Inflammatory macrophage treated with lipopolysaccharide for 1 hour (primary cell): ENCODE data around the gene BANK1.

ENCODE experiments used
- DNase-seq, 2 donors: peaks; one replicate each; pipeline ENCODE4 v3.0.0-alpha.2; 2020 to 2022

Gene BANK1

DNA sequence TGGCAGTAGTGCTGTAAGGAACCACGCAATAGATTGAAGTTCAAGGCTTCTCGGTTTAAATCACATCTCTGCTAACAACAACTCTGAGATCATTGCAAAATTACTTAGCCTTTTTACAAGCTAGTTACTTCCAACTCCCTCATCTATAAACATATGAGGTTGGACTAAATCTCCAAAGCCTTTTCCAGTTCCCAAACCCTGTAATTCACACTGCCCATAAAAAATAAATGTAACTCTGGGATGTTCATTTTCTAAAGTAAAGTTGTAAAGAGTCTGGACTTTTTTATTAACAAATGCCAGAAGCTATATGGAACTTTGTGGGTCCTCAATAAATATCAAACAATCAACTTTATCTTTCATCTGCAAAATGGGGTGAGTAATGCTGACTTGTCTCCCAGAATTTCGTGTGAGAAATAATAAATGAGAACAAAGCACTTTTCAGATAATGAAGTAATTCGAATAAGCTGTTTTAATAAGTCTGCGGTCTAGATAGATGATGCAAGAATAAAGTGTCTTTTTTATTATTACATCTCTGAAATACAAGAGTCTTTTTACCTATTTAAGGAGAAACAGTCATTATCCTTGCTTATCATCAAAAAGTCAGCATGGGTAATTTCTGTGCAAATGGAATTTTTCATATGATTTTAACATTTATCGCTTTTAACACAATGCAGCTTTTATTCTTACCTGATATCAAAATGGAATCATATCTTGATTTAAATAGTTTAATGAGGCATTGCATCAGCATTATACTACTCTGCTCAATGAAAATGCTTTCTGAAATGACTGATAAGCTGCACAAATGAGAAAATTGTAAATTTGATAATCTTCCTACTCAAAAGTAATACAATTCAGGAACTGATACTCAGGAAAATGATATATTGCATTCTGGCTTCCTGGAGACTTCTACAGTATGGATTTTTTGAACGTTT, 252.6 kb downstream of the BANK1 start:
- no peak for DNase-seq

- DNase-seq: no peak
Observed at GRCh38 chr4:102047616-102048015, 257.1 kb downstream of the BANK1 start.

DNA sequence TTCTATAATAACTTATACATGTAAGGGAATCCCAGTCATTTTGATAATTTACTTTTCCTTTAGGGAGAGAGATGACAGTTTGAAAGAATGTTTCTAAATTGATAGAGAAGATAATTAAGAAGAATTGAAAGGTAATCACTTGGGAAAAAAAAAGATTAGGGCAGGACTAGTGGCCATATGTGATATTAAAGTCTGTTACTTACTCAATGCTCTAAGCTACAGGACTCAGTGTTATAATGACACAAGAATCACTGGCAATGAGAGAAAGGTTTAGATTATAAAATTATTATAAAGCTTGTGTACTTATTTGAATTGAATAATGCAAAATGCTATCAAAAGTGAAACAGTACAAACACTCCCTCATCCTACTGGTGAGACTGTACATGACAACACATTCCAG, 265.3 kb downstream of the BANK1 start:
- no peak for DNase-seq

GRCh38 chr4:102057122-102057521, 266.6 kb downstream of the BANK1 start:
- DNase-seq: no peak

DNA sequence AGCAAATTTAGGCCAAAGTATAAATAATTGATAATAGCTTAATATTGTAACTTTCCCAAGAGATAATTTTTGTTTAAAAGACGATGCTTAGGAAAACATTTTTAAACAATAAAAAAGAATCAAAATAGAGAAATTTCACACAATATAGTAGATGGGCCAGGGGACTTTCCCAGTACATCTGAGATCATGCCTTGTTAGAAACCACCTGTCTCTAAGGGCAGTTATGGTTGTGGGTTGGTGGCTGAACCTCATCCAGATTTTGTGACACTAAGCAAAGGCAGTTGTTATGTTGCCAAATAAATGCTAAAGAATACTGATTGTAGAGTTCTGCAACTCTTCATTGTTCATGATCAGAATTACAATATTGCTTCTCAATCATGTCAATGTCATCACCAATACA, 270.6 kb downstream of the BANK1 start:
- DNase-seq: no peak

DNA sequence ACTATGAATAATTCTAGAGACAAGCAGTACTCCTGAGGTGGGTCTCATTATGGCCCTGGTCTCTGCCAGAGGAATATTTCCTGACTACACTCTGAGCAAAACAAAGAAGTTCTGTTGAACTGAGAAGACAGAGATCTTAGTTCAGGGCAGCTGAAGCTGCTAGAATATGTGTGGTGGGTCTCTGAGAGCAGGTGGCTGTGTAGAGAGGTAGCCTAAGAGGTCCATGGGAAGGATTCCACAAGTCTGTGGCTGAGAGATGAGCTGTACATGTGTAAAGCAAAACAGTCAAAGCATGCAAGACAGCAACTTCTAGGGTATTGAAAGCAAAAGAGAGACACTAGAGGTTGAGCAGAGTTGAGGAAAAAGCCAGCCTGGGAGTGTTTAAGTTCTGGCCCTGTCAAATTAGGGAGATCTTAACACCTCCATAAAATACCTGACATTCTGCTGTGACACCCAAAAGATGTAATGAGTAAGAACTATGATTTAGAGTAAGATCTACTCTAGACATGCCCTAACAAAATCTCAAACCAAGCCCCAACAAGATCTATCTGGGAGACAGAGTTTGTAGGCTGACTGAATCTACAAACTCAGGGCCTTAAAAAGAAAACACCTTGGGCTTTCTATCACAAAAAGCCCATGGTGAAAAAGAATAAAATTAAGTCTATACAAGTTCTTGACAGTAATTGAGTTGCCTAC, 274.4 kb downstream of the BANK1 start:
- no peak for DNase-seq

DNA sequence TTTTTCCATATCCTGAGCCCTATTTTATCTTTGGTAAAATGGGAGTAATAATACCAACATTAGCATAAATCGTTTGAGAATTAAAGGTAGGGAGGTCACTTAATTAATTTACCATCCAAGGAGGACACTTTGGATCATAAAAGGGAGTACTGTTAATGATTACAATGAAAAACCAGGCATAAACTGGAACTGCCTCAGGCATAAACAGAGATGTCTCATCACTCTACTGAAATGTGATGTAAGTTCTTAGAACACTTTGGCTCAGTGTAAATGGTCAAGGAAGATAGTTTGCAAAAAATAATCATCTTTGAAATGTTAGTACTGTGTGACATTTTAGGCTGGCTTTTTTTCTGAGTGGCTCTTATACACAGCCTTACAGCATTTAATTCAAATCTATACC, 286.1 kb downstream of the BANK1 start:
- no peak for DNase-seq

DNA sequence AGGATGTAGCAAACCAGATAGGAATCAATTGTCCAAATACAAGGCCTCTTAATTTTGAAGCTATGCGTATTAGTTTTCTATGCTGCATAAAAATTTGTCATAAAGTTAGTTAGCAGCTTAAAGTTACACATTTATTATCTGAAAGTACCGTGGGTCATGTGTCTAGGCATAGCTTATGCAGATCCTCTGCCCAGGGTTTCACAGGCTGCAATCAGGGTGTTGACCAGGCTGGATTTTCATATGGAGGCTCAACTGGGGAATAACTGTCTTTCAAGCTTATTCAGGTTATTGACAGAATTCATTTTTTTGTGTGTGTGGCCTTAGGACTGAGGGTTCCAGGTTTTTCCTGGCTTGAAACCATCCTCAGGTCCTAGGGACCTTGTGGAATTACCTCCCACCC, 289.7 kb downstream of the BANK1 start:
- DNase-seq: no peak

- DNase-seq: no peak
Observed at GRCh38 chr4:102089850-102090621, 299.5 kb downstream of the BANK1 start.

GRCh38 chr4:102091656-102092055, 301.1 kb downstream of the BANK1 start:
- DNase-seq: no peak

DNA sequence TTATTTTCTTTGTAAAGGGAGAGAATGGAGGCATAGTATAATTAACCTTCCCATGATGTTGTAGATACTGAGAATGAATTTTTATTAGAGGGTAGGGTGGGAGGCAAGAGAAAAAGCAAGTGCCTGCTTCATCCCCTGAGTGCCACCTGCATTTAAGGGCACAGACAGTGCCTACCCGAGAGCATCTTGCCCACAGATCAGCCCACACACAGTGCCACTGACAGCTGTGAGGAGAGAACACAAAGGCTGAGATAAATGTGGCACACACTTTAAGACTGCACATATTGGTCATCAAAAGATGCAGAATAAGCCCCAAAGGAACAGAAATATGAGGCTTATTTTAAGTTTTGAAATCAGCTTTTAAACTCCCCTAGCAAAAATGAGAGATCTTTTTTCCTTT, 304.0 kb downstream of the BANK1 start:
- DNase-seq: no peak

DNA sequence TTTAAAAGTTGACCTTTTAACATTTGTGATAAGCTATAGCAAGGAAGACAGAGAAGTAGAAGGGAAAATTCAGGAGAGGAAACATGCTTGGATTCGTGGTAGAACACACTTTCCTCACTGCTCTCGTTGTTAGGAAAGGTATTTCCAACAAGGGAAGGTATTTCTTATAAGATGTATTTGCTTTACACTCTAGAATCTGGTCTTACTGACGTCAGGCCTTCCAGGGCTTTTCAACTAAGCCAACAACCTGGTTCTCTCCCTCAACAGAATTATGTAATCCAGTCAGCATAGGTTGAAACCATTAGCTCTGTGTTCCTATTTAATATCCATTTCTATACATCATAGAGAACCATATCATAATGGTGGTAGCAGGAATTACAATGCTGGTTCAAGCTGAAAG, 312.8 kb downstream of the BANK1 start:
- no peak for DNase-seq

GRCh38 chr4:102104278-102104677, 313.7 kb downstream of the BANK1 start:
- no peak for DNase-seq

DNA sequence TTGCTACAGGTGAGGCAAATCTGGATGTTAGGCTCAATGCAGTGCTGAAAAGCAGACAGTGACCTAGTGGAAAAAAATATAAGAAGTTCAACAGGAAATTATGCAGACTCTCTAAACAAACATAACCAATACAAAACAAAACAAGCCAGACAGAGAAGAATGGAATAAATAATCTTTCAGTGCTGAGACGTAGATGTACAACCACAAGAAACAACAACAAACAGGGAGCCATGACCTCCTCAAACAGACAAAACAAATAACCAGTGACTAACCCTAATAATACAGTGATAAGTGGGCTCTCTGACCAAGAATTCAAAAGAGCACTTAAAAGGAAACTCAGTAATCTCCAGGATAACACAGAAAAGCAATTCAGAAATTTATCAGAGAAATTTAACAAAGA, 315.5 kb downstream of the BANK1 start:
- no peak for DNase-seq

GRCh38 chr4:102114118-102114630, 323.6 kb downstream of the BANK1 start:
- no peak for DNase-seq

DNA sequence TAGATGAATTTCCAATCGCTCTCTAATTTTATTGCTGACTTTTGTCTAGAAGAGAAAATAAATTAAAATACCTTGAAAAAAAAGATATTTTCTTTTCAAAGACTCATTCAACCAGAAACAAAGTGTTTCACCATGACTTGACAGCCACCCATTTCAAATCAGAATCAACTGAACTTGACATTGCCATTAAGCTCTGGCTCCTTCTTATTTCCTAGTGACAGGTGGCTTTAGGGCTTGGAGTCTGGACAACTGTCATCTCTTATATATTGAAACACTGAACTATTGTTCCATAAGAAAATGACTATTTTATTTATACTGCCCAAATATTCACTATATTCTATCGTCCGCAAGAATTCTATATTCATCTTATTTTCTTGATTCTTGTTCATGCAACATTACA, 325.6 kb downstream of the BANK1 start:
- no peak for DNase-seq

DNA sequence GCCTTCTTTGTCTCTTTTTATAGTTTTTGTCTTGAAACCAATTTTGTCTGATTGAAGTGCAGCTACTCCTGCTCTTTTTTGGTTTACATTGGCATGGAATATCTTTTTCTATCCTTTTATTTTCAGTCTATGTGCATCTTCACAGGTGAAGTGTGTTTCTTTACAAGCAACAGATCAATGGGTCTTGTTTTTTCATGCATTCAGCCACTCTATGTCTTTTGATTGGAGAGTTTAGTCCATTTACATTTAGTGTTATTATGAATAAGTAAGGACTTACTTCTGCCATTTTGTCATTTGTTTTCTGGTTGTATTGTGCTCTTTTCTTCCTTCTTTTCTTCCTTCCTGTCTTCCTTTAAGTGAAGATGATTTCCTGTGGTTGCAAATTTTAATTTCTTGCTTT, 330.3 kb downstream of the BANK1 start:
- no peak for DNase-seq
